HL-60 (cell line): Measurements from ENCODE around the gene CKAP4.

Experiments
- DNase-seq, 2 experiments: peaks; one replicate each; pipeline ENCODE4 v3.0.0-alpha.2; 2010 to 2020; ENCODE audit warnings: low read depth in 1 of 2, low spot score in 1 of 2
- H3K27ac ChIP-seq: fragments of 250-450 bp; sonication (Bioruptor Pico); replicated peaks from 2 replicates; pipeline ENCODE4 v1.5.1; 2020; ENCODE audit warnings: mild to moderate bottlenecking, moderate library complexity
- H3K27me3 ChIP-seq: fragments of 250-450 bp; sonication (Bioruptor Pico); 2 replicates; pipeline ENCODE4 v1.5.1; 2021; ENCODE audit warnings: mild to moderate bottlenecking, moderate library complexity; ENCODE audit not compliant: insufficient read depth, poor library complexity, severe bottlenecking
- H3K4me3 ChIP-seq: replicated peaks from 2 replicates; pipeline ENCODE4 v1.5.1; 2011; ENCODE audit warnings: mild to moderate bottlenecking, control low read depth, low read length; ENCODE audit not compliant: insufficient read depth
- CTCF ChIP-seq: IDR thresholded peaks from one replicate; pipeline ENCODE4 v1.5.1; 2011; ENCODE audit warnings: low read length, control low read depth, inconsistent platforms; ENCODE audit not compliant: insufficient read depth
- GABPA ChIP-seq: IDR thresholded peaks from 2 replicates; pipeline ENCODE4 v1.6.1; 2012; ENCODE audit warnings: low read depth
- POLR2AphosphoS5 ChIP-seq: IDR thresholded peaks from 2 replicates; pipeline ENCODE4 v1.6.1; 2012; ENCODE audit warnings: low read depth
- REST ChIP-seq: IDR thresholded peaks from 2 replicates; pipeline ENCODE4 v1.6.1; 2012; ENCODE audit warnings: low read depth; ENCODE audit not compliant: insufficient replicate concordance
- SPI1 ChIP-seq: IDR thresholded peaks from 2 replicates; pipeline ENCODE4 v1.6.1; 2012; ENCODE audit warnings: low read depth, mild to moderate bottlenecking, borderline replicate concordance

CKAP4 gene

GRCh38 chr12:106249411-106250135 is 1.8 kb upstream of the CKAP4 start:
- Histone ChIP-seq H3K27ac (peak overlapping the region; percentile 25), H3K27me3 (peaks cover 30% of the 10 kb centered on the region), H3K4me3 (no peak overlapping the region)
- no peak for TF ChIP-seq REST
- TF ChIP-seq GABPA: no peak
- no peak for TF ChIP-seq SPI1
- TF ChIP-seq POLR2AphosphoS5: no peak
- TF ChIP-seq CTCF: no peak
- no peak for DNase-seq

- TF ChIP-seq REST: no peak
- no peak for TF ChIP-seq SPI1
- TF ChIP-seq GABPA: no peak
- Histone ChIP-seq H3K27me3 (peaks cover 30% of the 10 kb centered on the region), H3K27ac (peak overlapping the region; percentile 61), H3K4me3 (no peak overlapping the region)
- DNase-seq: peak in 1 of 2 experiments; percentile 65
These were observed 1.1 kb upstream of the CKAP4 start for GRCh38 chr12:106248846-106249371.

GRCh38 chr12:106248312-106248845 is 559 bp upstream of the CKAP4 start:
- DNase-seq: no peak
- no peak for TF ChIP-seq CTCF
- no peak for TF ChIP-seq GABPA
- no peak for TF ChIP-seq POLR2AphosphoS5
- no peak for TF ChIP-seq SPI1
- no peak for TF ChIP-seq REST
- Histone ChIP-seq H3K27me3 (peaks cover 30% of the 10 kb centered on the region), H3K4me3 (no peak overlapping the region), H3K27ac (peak overlapping the region; percentile 61)
